Measurements from ENCODE around the gene MCHR1.

The MCHR1 gene

GRCh38 chr22:40666151-40666848 lies 13.0 kb upstream of the MCHR1 start:
- no peak for DNase-seq (ENCODE audit: low read depth)
- no peak overlapping the region for H3K4me3 ChIP-seq (ENCODE audit: low read depth, low read length)
- TF ChIP-seq MYC (IDR thresholded peaks at IDR 0.05; ENCODE audit: low read depth, low read length) = no peak
- no peak for TF ChIP-seq CTCF (IDR thresholded peaks at IDR 0.05; ENCODE audit: low read depth, low read length)
- no peak for TF ChIP-seq MAX (IDR thresholded peaks at IDR 0.05; ENCODE audit: low read depth, low read length)
- TF ChIP-seq POLR2A (IDR thresholded peaks at IDR 0.05; ENCODE audit: extremely low read depth, insufficient read length) = no peak

GRCh38 chr22:40668611-40669411 lies 10.5 kb upstream of the MCHR1 start:
- TF ChIP-seq POLR2A (IDR thresholded peaks at IDR 0.05; ENCODE audit: extremely low read depth, insufficient read length) (no peak), MYC (IDR thresholded peaks at IDR 0.05; ENCODE audit: low read depth, low read length) (no peak), CTCF (IDR thresholded peaks at IDR 0.05; ENCODE audit: low read depth, low read length) (no peak), MAX (IDR thresholded peaks at IDR 0.05; ENCODE audit: low read depth, low read length) (no peak)
- no peak for DNase-seq (ENCODE audit: low read depth)

GRCh38 chr22:40670058-40670457 lies 9.2 kb upstream of the MCHR1 start:
- no peak for TF ChIP-seq MAX (IDR thresholded peaks at IDR 0.05; ENCODE audit: low read depth, low read length)
- TF ChIP-seq MYC (IDR thresholded peaks at IDR 0.05; ENCODE audit: low read depth, low read length) = no peak
- TF ChIP-seq CTCF (IDR thresholded peaks at IDR 0.05; ENCODE audit: low read depth, low read length) = no peak
- TF ChIP-seq POLR2A (IDR thresholded peaks at IDR 0.05; ENCODE audit: extremely low read depth, insufficient read length) = no peak
- no peak for DNase-seq (ENCODE audit: low read depth)
- no peak overlapping the region for H3K4me3 ChIP-seq (ENCODE audit: low read depth, low read length)

More at GRCh38 chr22:40668611-40669411, 10.5 kb upstream of the MCHR1 start:
- no peak overlapping the region for H3K4me3 ChIP-seq (ENCODE audit: low read depth, low read length)

GRCh38 chr22:40671369-40671768 lies 7.9 kb upstream of the MCHR1 start:
- TF ChIP-seq POLR2A (IDR thresholded peaks at IDR 0.05; ENCODE audit: extremely low read depth, insufficient read length) (no peak), CTCF (IDR thresholded peaks at IDR 0.05; ENCODE audit: low read depth, low read length) (no peak), MYC (IDR thresholded peaks at IDR 0.05; ENCODE audit: low read depth, low read length) (no peak), MAX (IDR thresholded peaks at IDR 0.05; ENCODE audit: low read depth, low read length) (no peak)
- no peak for DNase-seq (ENCODE audit: low read depth)
- no peak overlapping the region for H3K4me3 ChIP-seq (ENCODE audit: low read depth, low read length)

- no peak overlapping the region for H3K4me3 ChIP-seq (ENCODE audit: low read depth, low read length)
- DNase-seq (ENCODE audit: low read depth) = no peak
- no peak for TF ChIP-seq POLR2A (IDR thresholded peaks at IDR 0.05; ENCODE audit: extremely low read depth, insufficient read length)
- no peak for TF ChIP-seq MAX (IDR thresholded peaks at IDR 0.05; ENCODE audit: low read depth, low read length)
- TF ChIP-seq MYC (IDR thresholded peaks at IDR 0.05; ENCODE audit: low read depth, low read length) = no peak
- no peak for TF ChIP-seq CTCF (IDR thresholded peaks at IDR 0.05; ENCODE audit: low read depth, low read length)
Measured at GRCh38 chr22:40671796-40672360, 7.4 kb upstream of the MCHR1 start.

All from NB4 (cell line).